Measurements from ENCODE around the gene CATSPER3. TPM values are rescaled to one million over a fixed set of nuclear protein-coding genes. Genes with fewer than 3 reads are reported as not detected.
"Not testable (repeated sequence)": the region's sequence is repeated elsewhere in the genome, so short reads cannot be mapped to it uniquely, and the experiment has no call there.

CATSPER3 gene
- polyA plus RNA-seq, 1 donor: 0.87 TPM

GRCh38 chr5:134975078-134975715 is 7.5 kb downstream of the CATSPER3 start:
- DNase-seq (ENCODE audit: low read depth): no peak

GRCh38 chr5:134975843-134976242 is 8.1 kb downstream of the CATSPER3 start:
- no peak for DNase-seq (ENCODE audit: low read depth)

- DNase-seq (ENCODE audit: low read depth): no peak
These were observed 9.1 kb downstream of the CATSPER3 start for GRCh38 chr5:134976841-134977240.

DNA sequence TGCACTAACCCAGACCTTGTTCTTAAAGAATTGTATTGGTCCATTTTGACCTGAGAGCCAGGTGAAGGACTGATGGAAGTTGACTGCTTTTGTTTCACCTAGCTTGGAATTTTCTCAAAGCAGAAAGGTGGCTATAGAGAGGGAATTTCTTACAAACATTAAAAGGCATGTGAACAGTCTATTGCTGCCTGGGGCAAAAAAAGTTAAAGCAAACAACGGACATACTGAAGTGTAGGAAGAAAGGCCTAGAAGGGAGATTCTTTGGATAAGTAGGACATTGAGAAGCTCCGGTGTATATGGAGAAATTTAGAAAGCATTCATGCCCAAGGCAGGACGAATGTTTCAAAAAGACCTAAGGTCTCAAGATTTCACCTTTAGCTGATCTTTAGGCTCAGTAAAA is 11.7 kb downstream of the CATSPER3 start:
- no peak for DNase-seq (ENCODE audit: low read depth)

GRCh38 chr5:134982230-134982629 is 14.5 kb downstream of the CATSPER3 start:
- DNase-seq (ENCODE audit: low read depth): no peak

- no peak for DNase-seq (ENCODE audit: low read depth)
These were observed 21.6 kb downstream of the CATSPER3 start for GRCh38 chr5:134989266-134989830.

DNA sequence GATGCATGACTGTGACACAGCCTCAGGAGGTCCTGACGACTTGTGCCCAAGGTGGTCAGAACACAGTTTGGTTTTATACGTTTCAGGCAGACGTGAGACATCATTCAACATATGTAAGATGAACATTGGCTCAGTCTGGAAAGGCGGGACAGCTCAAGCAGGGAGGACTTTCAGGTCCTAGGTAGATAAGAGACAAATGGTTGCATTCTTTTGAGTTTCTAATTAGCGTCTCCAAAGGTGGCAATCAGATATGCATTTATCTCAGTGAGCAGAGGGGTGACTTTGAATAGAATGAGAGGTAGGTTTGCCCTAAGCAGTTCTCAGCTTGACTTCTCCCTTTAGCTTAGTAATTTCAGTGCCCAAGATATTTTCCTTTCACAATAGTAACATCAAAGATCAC is 22.5 kb downstream of the CATSPER3 start:
- DNase-seq (ENCODE audit: low read depth): not testable (repeated sequence)

DNA sequence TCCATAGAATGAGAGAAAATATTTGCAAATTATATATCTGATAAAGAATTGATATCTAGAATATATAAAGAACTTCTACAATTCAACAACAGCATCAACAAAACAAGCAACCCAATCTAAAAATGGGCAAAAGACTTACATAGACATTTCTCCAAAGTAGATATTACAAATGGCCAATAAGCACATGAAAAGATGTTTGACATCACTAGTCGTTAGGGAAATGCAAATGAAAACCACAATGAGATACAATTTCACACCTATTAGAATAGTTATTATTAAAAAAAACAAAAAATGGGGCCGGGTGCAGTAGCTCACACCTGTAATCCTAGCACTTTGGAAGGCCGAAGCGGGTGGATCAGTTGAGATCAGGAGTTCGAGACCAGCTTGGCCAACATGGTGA is 24.4 kb downstream of the CATSPER3 start:
- no peak for DNase-seq (ENCODE audit: low read depth)

GRCh38 chr5:134993161-134993560 is 25.5 kb downstream of the CATSPER3 start:
- DNase-seq (ENCODE audit: low read depth): no peak

GRCh38 chr5:134994560-134995156 is 27.0 kb downstream of the CATSPER3 start:
- DNase-seq (ENCODE audit: low read depth): no peak

DNA sequence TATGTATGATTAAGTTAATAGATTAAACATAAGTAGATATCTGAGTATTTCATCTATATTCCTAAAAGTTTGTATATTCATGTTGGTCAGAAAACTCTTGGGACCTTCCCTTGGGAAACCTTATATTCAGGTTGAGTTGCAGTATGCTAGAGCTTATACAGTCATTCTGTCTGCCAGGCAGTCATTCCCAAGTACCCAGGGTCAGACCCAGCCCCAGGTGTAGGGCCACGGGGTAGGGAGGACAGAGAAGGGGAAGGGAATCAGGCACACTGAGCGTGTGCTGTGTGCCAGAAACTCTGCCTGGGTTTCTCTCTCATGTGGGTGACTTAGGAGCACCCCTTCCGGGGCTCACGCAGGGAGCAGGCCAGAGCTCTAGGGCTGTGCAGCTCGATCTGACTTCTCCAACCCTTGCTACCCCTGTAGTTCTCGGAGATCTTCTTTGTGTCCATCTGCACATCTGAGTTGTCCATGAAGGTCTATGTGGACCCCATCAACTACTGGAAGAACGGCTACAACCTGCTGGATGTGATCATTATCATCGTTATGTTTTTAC is 28.2 kb downstream of the CATSPER3 start:
- DNase-seq (ENCODE audit: low read depth): no peak

GRCh38 chr5:134997015-134997414 is 29.3 kb downstream of the CATSPER3 start:
- no peak for DNase-seq (ENCODE audit: low read depth)

DNA sequence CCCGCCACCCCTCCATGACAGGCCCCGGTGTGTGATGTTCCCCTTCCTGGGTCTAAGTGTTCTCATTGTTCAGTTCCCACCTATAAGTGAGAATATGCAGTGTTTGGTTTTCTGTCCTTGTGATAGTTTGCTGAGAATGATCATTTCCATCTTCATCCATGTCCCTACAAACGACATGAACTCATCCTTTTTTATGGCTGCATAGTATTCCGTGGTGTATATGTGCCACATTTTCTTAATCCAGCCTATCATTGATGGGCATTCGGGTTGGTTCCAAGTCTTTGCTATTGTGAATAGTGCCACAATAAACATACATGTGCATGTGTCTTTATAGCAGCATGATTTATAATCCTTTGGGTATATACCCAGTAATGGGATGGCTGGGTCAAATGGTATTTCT is 30.4 kb downstream of the CATSPER3 start:
- not testable (repeated sequence) for DNase-seq (ENCODE audit: low read depth)

GRCh38 chr5:135004376-135004775 is 36.7 kb downstream of the CATSPER3 start:
- DNase-seq (ENCODE audit: low read depth): no peak

DNA sequence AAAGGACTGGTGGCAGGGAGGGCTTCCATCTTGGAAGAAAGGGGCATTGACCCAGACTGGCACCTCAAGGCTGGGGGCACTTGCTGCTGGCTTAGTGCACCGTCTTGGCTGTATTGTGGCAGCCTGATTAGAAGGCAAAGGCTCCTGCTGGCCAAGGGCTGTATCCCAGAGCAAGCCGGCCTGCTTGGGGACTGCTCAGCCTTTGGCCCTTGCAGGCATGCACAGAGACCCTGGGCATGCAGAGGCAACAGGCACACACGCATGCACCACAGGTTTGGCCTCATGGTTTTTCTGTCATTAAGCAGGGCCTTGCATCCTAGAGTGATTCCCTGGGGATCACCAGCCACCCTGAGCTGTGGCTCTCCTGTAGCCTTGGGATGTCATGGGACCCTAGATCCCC is 37.4 kb downstream of the CATSPER3 start:
- DNase-seq (ENCODE audit: low read depth): no peak

DNA sequence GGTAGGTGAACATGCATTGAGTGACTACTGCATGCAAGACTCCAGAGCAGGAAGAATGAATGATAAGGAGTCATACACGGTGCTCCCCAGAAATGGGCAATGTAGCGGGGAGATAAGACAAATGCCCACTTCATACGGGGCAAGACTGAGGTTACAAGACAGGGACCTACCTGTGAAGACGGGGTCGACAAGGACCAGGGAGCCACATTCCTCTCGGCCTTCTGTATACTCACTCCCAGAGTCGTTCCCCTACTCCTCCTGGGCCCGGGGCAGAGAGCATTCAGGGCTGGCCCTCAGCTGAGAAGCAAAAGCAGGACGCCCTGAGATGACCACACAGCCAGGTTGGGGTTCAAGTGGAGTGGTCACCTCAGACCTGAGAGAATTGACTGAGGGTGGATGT is 39.6 kb downstream of the CATSPER3 start:
- no peak for DNase-seq (ENCODE audit: low read depth)

GRCh38 chr5:135007749-135008363 is 40.1 kb downstream of the CATSPER3 start:
- DNase-seq (ENCODE audit: low read depth): no peak

GRCh38 chr5:135008556-135008955 is 40.8 kb downstream of the CATSPER3 start:
- no peak for DNase-seq (ENCODE audit: low read depth)

GRCh38 chr5:135008981-135009735 is 41.5 kb downstream of the CATSPER3 start:
- no peak for DNase-seq (ENCODE audit: low read depth)

- no peak for DNase-seq (ENCODE audit: low read depth)
These were observed 42.2 kb downstream of the CATSPER3 start for GRCh38 chr5:135009736-135010501.
